Mucosa of gallbladder (tissue), 1 donor: ENCODE data around the gene ANKRD11. TPM values are rescaled to one million over a fixed set of nuclear protein-coding genes. Genes with fewer than 3 reads are reported as not detected.
"Not testable (repeated sequence)": the region's sequence is repeated elsewhere in the genome, so short reads cannot be mapped to it uniquely, and the experiment has no call there.

ENCODE experiments used
- DNase-seq: peaks from one replicate; pipeline ENCODE4 v3.0.0-alpha.2; 2020; ENCODE audit warnings: low spot score
- total RNA-seq: library from RNA; stranded (reverse); gene quantifications from one replicate; pipeline ENCODE4 v1.2.1, GENCODE V29; 2021
- donor health status: DM: no; HTN: no; CAD: no.

ANKRD11 gene
- total RNA-seq, 1 donor from 2014 or later: 143 TPM

GRCh38 chr16:89407282-89407924, 83.0 kb downstream of the ANKRD11 start:
- DNase-seq: no peak

DNA sequence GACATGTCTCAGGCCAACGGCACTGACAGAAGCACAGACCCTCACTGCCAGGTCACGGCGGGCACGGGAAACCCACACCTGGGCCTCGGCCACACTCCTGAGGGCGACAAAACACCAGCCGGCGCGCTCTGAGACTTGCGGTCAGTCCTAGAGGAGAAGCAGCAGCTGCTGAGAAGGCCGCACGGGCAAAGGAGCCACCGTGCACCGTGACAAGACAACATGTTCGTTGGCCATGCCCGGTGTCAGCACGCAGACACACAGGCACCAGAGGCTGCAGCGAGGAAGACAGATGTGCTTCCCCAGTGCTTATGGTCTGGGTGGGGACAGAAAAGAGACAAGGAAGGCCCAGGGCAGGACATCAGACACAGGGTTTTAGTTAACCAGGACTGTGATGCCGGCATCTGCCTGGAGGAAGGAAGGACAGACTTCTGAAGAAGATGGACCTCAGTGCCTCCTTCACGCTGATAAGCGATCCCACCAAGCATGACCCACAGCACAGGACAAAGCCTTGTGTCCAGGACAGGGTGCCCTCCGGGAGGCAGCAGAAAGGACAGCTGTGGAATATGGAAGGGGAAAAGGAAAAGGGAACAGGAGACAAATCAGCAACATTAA, 84.0 kb downstream of the ANKRD11 start:
- no peak for DNase-seq

- no peak for DNase-seq
Measured at GRCh38 chr16:89404561-89404960, 85.8 kb downstream of the ANKRD11 start.

GRCh38 chr16:89402962-89403361, 87.4 kb downstream of the ANKRD11 start:
- DNase-seq: no peak

DNA sequence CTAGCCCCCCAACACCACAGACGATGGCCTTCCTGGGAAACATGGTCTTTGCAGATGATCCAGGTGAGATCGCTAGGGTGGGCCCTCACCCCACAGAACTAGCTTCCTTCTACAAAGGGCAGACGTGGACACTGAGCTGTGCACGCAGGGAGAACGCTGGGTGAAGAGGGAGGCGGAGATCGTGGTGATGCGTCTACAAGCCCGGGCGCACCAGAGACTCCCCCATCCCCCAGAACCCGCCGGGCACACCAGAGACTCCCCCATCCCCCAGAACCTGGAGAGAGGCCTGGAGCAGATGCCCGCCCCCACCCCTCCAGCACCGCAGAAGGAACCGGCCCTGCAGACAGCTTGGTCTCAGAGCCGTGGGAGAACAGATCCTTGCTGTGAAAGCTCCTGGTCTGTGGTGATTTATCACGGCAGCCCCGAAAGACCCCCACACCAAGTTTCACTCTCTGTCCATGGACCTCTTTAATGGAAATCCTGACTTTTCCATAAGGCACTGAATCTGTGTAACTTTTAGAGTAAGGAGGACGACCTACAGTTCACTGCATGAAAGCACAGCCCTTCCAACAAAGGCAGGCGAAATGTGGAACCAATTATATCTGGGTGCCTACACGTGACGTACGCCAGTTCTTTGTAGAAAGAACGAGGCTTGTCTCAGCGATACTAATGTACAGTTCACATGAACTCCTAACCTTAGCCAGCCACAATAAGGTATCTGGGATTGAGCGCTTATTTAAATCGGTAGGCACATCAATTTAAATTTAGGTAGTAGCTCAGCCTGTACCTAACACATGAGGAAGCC, 88.5 kb downstream of the ANKRD11 start:
- no peak for DNase-seq

DNA sequence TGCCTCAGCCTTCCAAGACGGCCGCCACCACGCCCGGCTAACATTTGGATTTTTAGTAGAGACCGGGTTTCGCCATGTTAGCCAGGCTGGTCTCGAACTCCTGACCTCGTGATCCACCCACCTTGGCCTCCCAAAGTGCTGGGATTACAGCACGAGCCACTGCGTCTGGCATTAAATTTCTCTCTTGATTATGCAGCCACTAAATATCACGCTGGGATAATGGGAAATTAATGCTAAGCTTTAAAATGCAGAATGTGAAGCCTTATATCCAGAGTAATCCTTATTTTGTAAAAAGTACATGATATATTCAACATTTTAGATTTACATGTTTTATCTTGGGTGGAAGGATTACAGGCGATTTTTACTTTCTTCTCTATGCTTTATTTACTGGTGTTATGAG, 89.2 kb downstream of the ANKRD11 start:
- DNase-seq: no peak

GRCh38 chr16:89400740-89401139, 89.6 kb downstream of the ANKRD11 start:
- DNase-seq: no peak

GRCh38 chr16:89398924-89399323, 91.4 kb downstream of the ANKRD11 start:
- DNase-seq: no peak

DNA sequence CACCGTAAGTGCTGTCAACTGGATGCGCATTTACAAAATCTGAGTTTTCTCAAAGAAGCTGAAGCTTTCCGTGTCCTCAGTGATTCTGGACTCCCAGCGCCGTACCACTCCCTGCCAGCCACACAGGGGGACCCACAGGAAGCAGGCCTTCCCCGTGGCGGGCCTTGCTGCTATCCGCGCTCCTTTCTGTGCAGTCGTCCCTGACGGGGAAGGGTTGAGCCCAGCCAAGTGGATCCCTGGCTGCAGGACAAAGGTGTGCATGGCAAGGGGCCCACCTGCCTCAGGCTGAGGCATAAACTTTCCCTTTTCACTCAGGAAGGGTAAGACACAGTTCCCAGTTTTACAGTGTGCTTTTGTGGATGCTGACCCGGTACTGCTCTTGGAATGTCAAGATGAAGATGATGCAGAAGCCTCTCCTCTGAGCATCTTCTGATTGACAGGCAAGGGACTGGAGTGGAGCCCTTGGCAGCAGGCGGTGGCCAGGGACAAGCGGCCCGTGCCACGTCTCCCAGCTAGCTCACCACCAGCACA, 93.0 kb downstream of the ANKRD11 start:
- DNase-seq: no peak

- DNase-seq: no peak
Measured at GRCh38 chr16:89396156-89396555, 94.2 kb downstream of the ANKRD11 start.

- DNase-seq: peak; percentile 96
Measured at GRCh38 chr16:89395150-89396142, 94.9 kb downstream of the ANKRD11 start.

GRCh38 chr16:89393738-89394406, 96.5 kb downstream of the ANKRD11 start:
- DNase-seq: no peak

DNA sequence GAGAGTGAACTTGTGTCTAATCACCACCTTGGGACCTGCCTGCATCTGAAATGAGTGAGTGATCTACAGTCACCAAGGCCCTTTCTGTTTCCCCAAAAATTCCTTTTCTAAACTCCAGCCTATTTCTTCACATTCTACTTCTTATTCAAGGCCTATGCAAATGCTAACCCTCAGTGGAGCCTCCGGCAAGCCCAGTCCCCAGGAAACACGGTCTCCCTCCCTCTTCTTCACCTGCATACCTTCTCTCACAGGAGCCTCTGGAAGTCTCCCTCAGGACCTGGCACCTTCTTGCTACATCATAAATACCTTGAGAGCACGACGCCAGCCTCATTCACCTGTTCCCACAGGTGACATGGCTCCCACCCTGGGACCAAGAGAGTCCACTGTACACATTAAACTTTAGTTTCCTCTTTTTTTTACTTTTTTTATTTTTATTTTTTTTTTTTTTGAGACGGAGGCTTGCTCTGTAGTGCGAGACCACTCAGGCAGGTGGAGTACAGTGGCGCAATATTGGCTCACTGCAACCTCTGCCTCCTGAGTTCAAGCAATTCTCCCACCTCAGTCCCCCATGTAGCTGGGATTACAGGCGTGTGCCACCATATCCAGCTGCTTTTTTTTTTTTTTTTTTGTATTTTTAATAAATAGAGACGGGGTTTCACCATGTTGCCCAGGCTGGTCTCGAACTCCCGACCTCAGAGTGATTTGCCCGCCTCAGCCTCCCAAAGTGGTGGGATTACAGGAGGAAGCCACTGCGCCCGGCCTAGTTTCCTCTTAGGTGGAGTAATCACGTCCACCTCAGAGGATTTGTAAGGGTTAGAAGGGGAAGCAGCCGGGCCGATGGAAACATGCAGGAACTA, 97.3 kb downstream of the ANKRD11 start:
- DNase-seq: no peak

GRCh38 chr16:89390224-89390583, 100.2 kb downstream of the ANKRD11 start:
- not testable (repeated sequence) for DNase-seq

DNA sequence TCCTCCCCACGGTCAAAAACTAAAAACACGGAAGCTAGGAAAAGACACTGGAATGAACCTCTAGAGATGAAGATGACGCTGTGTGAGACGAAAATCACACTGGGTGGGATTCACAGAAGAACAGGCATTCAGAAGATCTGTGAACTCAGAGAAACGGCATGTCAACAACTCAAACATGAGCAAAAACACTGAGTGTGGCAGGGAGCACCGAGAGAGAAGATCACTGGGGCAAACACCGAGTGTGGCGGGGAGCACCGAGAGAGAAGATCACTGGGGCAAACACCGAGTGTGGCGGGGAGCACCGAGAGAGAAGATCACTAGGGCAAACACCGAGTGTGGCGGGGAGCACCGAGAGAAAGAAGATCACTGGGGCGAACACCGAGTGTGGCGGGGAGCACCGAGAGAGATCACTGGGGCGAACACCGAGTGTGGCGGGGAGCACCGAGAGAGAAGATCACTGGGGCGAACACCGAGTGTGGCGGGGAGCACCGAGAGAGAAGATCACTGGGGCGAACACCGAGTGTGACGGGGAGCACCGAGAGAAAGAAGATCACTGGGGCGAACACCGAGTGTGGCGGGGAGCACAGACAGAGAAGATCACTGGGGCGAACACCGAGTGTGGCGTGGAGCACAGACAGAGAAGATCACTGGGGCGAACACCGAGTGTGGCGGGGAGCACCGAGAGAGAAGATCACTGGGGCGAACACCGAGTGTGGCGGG, 100.7 kb downstream of the ANKRD11 start:
- not testable (repeated sequence) for DNase-seq

DNA sequence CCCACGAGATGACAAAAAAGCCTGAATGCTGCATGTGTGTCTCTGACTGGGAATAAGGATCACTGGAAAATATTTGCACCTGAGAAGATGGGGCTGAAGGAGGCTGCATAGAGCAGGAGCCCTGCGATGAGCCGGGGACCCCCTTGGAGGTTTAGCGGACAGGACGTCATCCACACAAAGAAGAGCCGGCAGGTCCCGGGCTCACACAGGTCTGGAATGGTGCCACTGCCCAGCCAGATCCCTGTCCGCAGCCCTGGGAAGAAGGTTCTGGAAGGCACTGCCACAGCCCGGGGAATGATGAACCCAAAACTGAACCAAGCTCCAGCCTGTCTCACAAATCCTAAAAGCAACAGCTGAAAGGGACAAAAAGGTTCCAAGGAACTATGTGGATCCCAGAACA, 101.8 kb downstream of the ANKRD11 start:
- DNase-seq: no peak

DNA sequence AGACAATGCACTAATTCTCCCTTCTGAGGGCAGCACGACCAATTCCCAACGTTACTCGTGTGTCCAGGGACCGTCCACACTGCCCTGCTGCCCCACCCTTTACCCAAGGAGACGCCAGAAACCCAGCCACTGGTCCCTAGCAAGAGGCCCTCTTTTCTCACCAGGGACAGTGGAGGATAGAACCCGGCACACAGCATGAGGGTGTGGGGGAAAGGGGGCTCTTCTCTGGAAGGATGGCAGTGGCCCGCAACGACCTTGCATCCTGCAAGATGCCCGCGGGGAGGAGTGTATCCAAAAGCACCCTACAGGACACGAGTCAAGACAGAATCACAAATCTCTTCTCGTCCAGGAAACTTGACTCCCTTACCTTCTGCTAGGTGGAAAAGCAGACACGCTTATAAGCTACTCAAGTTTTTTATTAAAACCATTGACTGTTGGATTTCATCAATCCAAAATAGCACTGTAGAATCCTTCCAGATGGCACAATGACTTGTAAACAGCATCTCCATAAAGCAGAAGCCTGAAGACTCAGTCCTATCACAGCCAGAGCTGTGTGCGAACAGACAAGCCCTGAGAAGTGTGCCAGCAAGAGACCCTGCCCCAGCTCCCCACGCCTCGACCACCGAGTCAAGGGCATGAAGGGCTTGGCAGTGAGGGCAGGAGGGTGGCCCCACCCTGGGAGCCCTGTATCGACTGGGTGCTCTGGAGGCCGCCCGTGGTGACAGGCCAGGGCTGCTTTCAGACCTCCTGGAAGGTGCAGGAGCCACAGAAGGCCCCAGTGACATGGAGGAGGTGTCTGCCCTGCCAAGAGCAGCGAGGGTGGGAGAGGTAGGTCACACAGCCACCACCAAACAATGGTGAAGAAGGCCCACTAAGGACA, 103.8 kb downstream of the ANKRD11 start:
- no peak for DNase-seq

DNA sequence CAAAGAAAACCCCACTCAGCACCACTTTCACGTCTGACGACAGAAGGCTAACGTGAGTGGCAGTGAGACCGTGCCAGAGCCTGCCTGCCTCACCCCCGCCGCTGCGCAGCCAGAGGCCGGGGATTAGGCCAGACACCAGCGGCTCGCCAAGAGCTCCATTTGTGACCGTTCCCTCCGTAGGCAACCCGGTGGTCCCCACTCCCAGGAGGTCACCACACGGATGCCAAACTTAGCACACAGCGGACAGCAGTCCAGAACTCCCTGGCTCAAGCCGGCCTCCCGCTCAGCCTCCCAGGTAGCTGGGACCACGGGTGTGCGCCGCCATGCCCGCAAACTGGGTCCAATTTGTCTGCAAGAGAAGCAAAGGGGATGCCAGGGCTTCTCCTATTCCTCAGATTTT, 104.6 kb downstream of the ANKRD11 start:
- no peak for DNase-seq
